SK-N-MC (cell line): ENCODE data around the gene PLEKHG2.

Experiments used
- EZH2 ChIP-seq: fragments of 200-600 bp; sonication (generic); IDR thresholded peaks from one replicate; pipeline ENCODE4 v1.6.1; 2017; ENCODE audit warnings: antibody characterized with exemption
- POLR2AphosphoS5 ChIP-seq: IDR thresholded peaks from 2 replicates; pipeline ENCODE4 v1.6.1; 2012; ENCODE audit warnings: mild to moderate bottlenecking, low read depth, low read length, borderline replicate concordance

DNA sequence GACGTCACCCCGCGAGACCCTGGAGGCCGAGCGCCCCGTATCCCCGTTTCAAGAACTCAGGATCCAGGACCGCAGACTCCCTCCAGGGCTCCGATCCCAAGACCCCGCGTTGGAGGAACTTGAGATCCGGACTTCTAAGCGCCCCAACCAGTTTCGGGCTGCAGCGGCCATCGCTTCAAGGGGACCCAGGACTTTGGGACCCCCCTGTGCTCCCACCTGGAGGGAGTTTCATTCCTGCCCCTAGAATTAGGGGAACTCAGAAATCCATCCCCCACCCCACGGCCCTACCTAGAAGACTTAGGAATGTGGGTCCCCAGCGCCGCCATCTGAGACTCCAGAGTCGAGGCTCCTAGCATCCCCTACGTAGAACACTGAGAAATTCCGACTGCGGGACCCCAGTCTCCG, 400 bp downstream of the PLEKHG2 start:
- no peak for TF ChIP-seq EZH2
- no peak for TF ChIP-seq POLR2AphosphoS5
